ENCODE measurements around the gene DEGS2.

Gene DEGS2

DNA sequence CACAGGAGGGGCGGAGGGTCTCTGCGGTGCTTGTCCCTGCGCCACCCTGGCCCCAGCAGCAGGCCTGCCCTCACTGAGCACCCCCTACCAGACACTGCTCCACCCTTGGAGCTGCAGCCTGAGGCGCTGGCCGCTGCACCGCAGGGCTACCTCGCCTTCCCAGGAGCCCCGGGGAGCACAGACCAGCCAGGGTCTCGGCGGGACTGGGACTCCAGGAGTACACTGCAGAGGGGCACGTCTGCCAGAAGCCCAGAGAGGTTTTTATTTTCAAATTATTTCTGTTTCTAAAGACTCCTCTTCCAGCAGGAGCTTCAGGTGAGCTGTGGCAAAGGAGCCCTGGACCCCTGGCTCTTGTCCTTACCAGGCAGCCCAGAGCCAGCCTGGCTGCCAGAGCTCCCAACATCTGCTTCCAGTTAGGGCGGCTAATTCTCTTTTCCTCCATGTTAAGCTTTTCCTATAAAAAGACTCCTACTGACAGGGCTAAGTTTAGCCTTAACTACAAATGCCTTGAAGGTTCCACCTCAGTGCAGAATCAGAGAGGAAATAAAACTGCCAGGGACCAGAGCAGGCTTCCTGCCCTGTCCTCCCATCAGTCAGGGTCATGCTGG lies 26.4 kb downstream of the DEGS2 start:
- Histone ChIP-seq H3K4me3 (ENCODE audit: insufficient read depth, low read depth, low read length, poor library complexity, severe bottlenecking) (no peak overlapping the region), H3K27me3 (replicated peaks; ENCODE audit: control insufficient read depth, insufficient read depth, low read length, poor library complexity, severe bottlenecking) (no peaks in the 10 kb centered on the region), H3K27ac (ENCODE audit: insufficient read depth, low read length, poor library complexity, severe bottlenecking) (no peak overlapping the region), H3K36me3 (ENCODE audit: control insufficient read depth, insufficient read depth, low read length) (peaks cover 98% of the 10 kb centered on the region), H3K9me3 (ENCODE audit: control insufficient read depth, low read length) (no peaks in the 10 kb centered on the region), H3K4me1 (ENCODE audit: control insufficient read depth, insufficient read depth, low read length, poor library complexity, severe bottlenecking) (no peaks in the 10 kb centered on the region)
- no peak for DNase-seq

DNA sequence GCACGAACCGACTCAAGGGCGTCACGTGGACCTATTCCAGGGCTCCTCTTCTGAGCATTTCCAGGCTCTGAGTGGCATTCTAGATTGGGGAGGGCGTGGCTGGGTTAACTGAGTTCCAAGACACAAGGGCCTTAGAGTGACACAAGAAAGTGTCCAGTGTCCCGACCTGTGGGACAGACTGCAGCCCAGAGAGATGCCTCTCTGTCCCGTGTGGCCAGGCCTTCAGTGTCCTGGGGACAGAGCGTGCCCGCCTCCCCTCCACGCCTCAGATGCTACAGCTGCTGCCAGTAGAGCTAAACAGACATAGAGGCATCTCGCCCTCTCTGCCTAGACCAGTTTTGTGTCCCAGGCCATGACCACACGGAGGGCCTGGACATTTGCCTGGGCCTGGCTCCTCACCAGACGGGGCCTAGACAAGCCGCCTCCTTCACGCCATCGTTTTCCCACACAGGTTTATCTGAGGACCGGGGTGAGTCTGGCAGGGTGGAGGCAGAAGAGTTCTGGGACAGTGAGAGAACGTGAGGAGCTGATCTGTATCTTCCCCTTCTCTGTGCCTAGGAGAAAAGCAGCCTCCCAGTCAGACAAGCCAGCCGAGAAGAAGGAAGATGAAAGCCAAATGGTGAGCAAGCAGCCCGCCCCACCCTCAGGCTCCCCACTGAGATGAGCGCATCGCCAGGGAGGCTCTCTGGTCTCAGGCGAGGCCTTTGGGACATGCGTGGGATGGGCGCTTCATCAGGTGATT lies 27.1 kb downstream of the DEGS2 start:
- no peak for DNase-seq
- H3K4me1 ChIP-seq (ENCODE audit: control insufficient read depth, insufficient read depth, low read length, poor library complexity, severe bottlenecking) = no peaks in the 10 kb centered on the region
- H3K4me3 ChIP-seq (ENCODE audit: insufficient read depth, low read depth, low read length, poor library complexity, severe bottlenecking) = no peak overlapping the region
- H3K9me3 ChIP-seq (ENCODE audit: control insufficient read depth, low read length) = no peaks in the 10 kb centered on the region
- H3K36me3 ChIP-seq (ENCODE audit: control insufficient read depth, insufficient read depth, low read length) = peaks cover 98% of the 10 kb centered on the region
- H3K27ac ChIP-seq (ENCODE audit: insufficient read depth, low read length, poor library complexity, severe bottlenecking) = no peak overlapping the region
- H3K27me3 ChIP-seq (replicated peaks; ENCODE audit: control insufficient read depth, insufficient read depth, low read length, poor library complexity, severe bottlenecking) = no peaks in the 10 kb centered on the region

DNA sequence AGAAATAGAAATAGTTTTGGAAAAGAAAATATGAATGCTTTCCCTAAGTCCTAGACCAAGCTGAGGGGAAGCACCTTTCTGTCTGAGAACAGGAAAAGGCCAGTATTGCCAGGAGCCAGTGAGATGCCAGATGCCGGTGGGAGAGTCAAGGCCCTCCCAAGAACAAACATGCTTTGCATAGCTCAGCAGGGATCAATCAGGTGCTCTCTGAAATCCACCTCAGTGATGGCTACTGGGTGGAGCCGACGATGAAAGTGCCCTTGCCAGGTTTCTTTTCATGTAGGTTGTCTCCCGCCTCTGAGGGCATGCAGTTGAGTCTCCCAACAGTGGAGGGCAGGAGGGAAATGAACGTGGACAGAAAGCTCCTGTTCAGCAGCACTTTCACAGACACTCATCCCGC lies 28.3 kb downstream of the DEGS2 start:
- Histone ChIP-seq H3K36me3 (ENCODE audit: control insufficient read depth, insufficient read depth, low read length) (peaks cover 98% of the 10 kb centered on the region), H3K9me3 (ENCODE audit: control insufficient read depth, low read length) (no peaks in the 10 kb centered on the region)

DNA sequence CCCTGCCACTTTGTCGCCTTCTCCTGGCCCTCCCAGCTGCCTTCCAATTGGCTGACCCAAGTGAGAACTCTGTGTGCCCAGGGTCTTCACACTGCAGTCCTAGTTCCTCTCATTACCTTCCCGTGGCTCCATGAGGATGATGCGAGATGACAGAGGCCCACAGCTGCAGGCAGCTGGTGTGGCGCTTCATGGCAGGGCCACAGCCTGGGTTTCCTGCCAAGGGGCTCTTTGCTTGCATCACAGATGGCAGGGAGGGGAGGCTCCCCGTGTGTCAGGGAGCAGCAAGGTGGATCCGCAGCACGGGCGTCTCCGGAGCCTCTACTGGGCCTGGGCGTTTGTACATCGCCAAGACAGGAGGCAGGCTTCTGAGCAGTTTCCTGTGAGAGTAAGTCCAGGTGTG lies 28.9 kb downstream of the DEGS2 start:
- H3K36me3 ChIP-seq (ENCODE audit: control insufficient read depth, insufficient read depth, low read length) = peaks cover 98% of the 10 kb centered on the region
- DNase-seq = no peak
- H3K4me1 ChIP-seq (ENCODE audit: control insufficient read depth, insufficient read depth, low read length, poor library complexity, severe bottlenecking) = no peaks in the 10 kb centered on the region
- no peak overlapping the region for H3K4me3 ChIP-seq (ENCODE audit: insufficient read depth, low read depth, low read length, poor library complexity, severe bottlenecking)
- H3K9me3 ChIP-seq (ENCODE audit: control insufficient read depth, low read length) = no peaks in the 10 kb centered on the region
- no peak overlapping the region for H3K27ac ChIP-seq (ENCODE audit: insufficient read depth, low read length, poor library complexity, severe bottlenecking)
- H3K27me3 ChIP-seq (replicated peaks; ENCODE audit: control insufficient read depth, insufficient read depth, low read length, poor library complexity, severe bottlenecking) = no peaks in the 10 kb centered on the region

More for the DNA sequence above, 28.3 kb downstream of the DEGS2 start:
- H3K4me3 ChIP-seq (ENCODE audit: insufficient read depth, low read depth, low read length, poor library complexity, severe bottlenecking) = no peak overlapping the region
- H3K27me3 ChIP-seq (replicated peaks; ENCODE audit: control insufficient read depth, insufficient read depth, low read length, poor library complexity, severe bottlenecking) = no peaks in the 10 kb centered on the region
- no peak for DNase-seq
- no peaks in the 10 kb centered on the region for H3K4me1 ChIP-seq (ENCODE audit: control insufficient read depth, insufficient read depth, low read length, poor library complexity, severe bottlenecking)
- peak overlapping the region; percentile 21 for H3K27ac ChIP-seq (ENCODE audit: insufficient read depth, low read length, poor library complexity, severe bottlenecking)

DNA sequence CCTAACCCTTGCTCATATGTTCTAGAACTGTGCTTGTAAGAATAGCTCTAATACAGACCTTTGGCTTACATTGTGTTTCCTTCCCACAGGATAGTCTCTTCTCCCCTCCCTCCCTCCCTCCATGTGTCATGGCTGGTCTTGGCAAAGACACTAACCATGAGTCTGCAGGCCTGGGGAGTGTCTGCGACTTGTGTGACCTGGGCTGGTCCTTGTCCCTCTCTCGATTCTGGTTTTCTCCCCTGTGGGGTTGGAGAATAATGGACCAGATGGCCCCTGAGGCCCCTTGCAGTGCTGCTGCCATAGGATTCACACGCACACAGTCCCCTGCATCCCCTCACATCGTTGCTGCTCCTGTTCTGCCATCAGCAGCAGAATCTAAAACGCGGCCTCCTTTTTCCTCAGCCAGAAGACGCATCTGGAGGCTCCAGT lies 30.3 kb downstream of the DEGS2 start:
- no peaks in the 10 kb centered on the region for H3K9me3 ChIP-seq (ENCODE audit: control insufficient read depth, low read length)
- no peak for DNase-seq
- peaks cover 98% of the 10 kb centered on the region for H3K36me3 ChIP-seq (ENCODE audit: control insufficient read depth, insufficient read depth, low read length)
- no peak overlapping the region for H3K4me3 ChIP-seq (ENCODE audit: insufficient read depth, low read depth, low read length, poor library complexity, severe bottlenecking)
- peak overlapping the region; percentile 13 for H3K27ac ChIP-seq (ENCODE audit: insufficient read depth, low read length, poor library complexity, severe bottlenecking)
- no peaks in the 10 kb centered on the region for H3K27me3 ChIP-seq (replicated peaks; ENCODE audit: control insufficient read depth, insufficient read depth, low read length, poor library complexity, severe bottlenecking)
- no peaks in the 10 kb centered on the region for H3K4me1 ChIP-seq (ENCODE audit: control insufficient read depth, insufficient read depth, low read length, poor library complexity, severe bottlenecking)

DNA sequence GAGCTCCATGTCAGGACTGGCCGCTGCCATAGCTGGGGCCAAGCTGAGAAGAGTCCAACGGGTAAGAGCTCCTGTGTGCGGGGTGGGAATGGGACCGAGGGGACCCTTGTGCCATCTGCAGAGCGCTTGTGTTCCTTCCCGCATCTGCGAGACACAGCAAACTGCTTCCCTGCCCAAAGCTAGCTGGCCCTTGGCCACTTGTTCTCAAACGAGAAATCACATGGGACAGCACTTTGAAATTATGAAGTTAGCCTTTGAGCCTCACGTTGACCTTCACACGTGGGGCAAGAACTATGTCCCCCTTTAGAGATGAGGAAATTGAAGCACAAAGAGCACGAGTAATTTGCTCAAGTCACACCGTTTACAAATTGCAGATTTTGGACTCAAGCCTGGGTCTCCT lies 30.8 kb downstream of the DEGS2 start:
- Histone ChIP-seq H3K27ac (ENCODE audit: insufficient read depth, low read length, poor library complexity, severe bottlenecking) (peak overlapping the region; percentile 13), H3K4me3 (ENCODE audit: insufficient read depth, low read depth, low read length, poor library complexity, severe bottlenecking) (no peak overlapping the region), H3K36me3 (ENCODE audit: control insufficient read depth, insufficient read depth, low read length) (peaks cover 98% of the 10 kb centered on the region), H3K27me3 (replicated peaks; ENCODE audit: control insufficient read depth, insufficient read depth, low read length, poor library complexity, severe bottlenecking) (no peaks in the 10 kb centered on the region), H3K9me3 (ENCODE audit: control insufficient read depth, low read length) (no peaks in the 10 kb centered on the region), H3K4me1 (ENCODE audit: control insufficient read depth, insufficient read depth, low read length, poor library complexity, severe bottlenecking) (no peaks in the 10 kb centered on the region)
- DNase-seq = no peak

DNA sequence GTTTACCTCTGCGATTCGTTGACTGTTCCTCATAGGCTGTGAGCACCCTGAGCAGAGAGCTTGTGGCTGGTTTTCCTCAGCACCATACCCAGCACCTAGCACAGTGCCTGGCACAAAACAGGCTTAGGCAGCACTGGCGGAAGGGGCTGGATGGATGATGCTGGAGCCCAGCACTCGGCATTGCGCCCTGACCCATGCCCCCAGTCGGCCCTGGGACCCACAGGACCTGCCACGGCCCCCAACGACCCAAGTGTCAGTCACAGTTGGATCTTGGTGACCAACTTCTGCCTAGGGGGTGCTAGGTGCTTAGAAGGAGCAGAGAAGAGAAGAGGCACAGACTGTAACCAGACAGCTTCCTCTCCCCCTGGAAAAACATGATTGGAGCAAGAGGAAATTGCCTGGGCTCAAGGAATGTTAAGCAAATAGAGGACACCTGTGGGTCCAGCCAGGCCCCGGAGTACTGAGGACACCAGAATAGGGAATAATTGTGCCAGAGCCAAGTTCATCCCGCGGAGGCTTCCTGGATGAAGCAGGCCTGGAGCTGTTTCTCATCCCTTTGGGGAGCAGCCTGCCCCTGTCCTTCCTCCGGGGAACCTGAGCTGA lies 31.5 kb downstream of the DEGS2 start:
- H3K36me3 ChIP-seq (ENCODE audit: control insufficient read depth, insufficient read depth, low read length) = peaks cover 98% of the 10 kb centered on the region
- H3K27me3 ChIP-seq (replicated peaks; ENCODE audit: control insufficient read depth, insufficient read depth, low read length, poor library complexity, severe bottlenecking) = no peaks in the 10 kb centered on the region
- no peaks in the 10 kb centered on the region for H3K4me1 ChIP-seq (ENCODE audit: control insufficient read depth, insufficient read depth, low read length, poor library complexity, severe bottlenecking)
- H3K27ac ChIP-seq (ENCODE audit: insufficient read depth, low read length, poor library complexity, severe bottlenecking) = no peak overlapping the region
- DNase-seq = no peak
- no peaks in the 10 kb centered on the region for H3K9me3 ChIP-seq (ENCODE audit: control insufficient read depth, low read length)
- no peak overlapping the region for H3K4me3 ChIP-seq (ENCODE audit: insufficient read depth, low read depth, low read length, poor library complexity, severe bottlenecking)

DNA sequence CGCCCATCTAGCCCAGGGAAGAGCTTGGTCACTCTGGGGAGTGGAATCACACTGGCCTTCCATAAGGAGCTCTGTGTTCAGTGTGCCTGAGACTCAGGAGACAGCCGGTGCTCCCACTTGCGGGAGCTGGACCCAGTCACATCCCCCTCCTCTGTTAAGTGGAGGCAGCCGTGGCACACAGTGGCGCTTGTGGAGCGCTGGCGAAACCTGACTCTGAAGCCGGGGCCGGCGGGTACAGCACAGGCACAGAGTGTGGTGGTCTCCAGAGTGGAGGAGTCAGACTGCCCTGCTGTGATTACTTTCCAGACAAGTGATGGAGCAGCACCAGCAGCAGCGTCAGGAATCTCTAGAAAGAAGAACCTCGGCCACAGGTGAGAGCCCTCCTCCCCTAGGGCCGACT lies 33.0 kb downstream of the DEGS2 start:
- H3K27me3 ChIP-seq (replicated peaks; ENCODE audit: control insufficient read depth, insufficient read depth, low read length, poor library complexity, severe bottlenecking) = no peaks in the 10 kb centered on the region
- H3K36me3 ChIP-seq (ENCODE audit: control insufficient read depth, insufficient read depth, low read length) = peaks cover 98% of the 10 kb centered on the region

DNA sequence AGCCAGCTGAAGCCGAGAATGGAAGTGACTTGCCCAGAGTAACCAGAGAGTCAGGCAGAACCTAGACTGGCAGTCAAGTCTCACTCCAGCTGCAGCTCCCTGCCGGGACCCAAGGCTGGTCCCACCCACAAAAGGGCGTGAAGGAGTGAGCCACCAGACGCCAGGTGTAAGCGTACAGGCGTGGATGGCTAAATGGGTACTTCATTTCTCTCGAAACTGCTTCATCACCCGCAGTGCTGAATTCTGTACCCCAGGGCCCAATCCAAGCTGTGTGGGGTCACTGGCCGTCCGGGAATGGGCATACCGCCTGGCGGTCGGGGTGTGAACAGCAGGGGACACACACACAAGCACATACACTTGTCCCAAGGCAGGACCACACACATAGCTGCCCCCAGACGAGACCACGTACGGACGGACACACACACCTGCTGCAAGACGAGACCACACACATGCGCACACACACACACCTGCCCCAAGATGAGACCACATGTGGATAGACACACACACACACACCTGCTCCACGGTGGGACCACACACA lies 34.8 kb downstream of the DEGS2 start:
- Histone ChIP-seq H3K4me1 (ENCODE audit: control insufficient read depth, insufficient read depth, low read length, poor library complexity, severe bottlenecking) (no peaks in the 10 kb centered on the region), H3K27me3 (replicated peaks; ENCODE audit: control insufficient read depth, insufficient read depth, low read length, poor library complexity, severe bottlenecking) (no peaks in the 10 kb centered on the region), H3K27ac (ENCODE audit: insufficient read depth, low read length, poor library complexity, severe bottlenecking) (no peak overlapping the region), H3K4me3 (ENCODE audit: insufficient read depth, low read depth, low read length, poor library complexity, severe bottlenecking) (no peak overlapping the region), H3K9me3 (ENCODE audit: control insufficient read depth, low read length) (no peaks in the 10 kb centered on the region), H3K36me3 (ENCODE audit: control insufficient read depth, insufficient read depth, low read length) (peaks cover 98% of the 10 kb centered on the region)
- DNase-seq = no peak

More for the DNA sequence above, 33.0 kb downstream of the DEGS2 start:
- Histone ChIP-seq H3K4me3 (ENCODE audit: insufficient read depth, low read depth, low read length, poor library complexity, severe bottlenecking) (no peak overlapping the region), H3K4me1 (ENCODE audit: control insufficient read depth, insufficient read depth, low read length, poor library complexity, severe bottlenecking) (no peaks in the 10 kb centered on the region), H3K9me3 (ENCODE audit: control insufficient read depth, low read length) (no peaks in the 10 kb centered on the region), H3K27ac (ENCODE audit: insufficient read depth, low read length, poor library complexity, severe bottlenecking) (no peak overlapping the region)
- DNase-seq = no peak

DNA sequence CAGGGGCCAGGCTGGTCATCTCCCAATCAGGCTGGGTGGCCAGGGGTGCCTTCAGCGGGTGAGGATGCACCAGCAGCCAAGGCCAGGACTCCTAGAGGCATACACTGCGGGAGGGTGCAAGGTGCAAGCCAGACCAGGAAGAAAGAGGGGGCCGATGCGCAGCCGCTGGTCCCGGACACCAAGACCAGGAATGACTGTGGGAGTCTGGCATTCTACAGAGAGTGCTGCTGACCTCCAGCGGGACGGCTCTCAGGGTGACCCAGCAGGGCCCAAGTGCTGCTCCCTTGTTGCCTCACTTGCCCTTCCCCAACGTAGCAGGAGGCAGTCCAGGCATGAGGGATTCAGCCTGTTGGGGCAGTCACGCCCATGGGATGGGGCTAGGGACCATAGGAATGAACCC lies 35.8 kb downstream of the DEGS2 start:
- Histone ChIP-seq H3K9me3 (ENCODE audit: control insufficient read depth, low read length) (no peaks in the 10 kb centered on the region), H3K27ac (ENCODE audit: insufficient read depth, low read length, poor library complexity, severe bottlenecking) (no peak overlapping the region), H3K36me3 (ENCODE audit: control insufficient read depth, insufficient read depth, low read length) (peaks cover 98% of the 10 kb centered on the region), H3K27me3 (replicated peaks; ENCODE audit: control insufficient read depth, insufficient read depth, low read length, poor library complexity, severe bottlenecking) (no peaks in the 10 kb centered on the region), H3K4me3 (ENCODE audit: insufficient read depth, low read depth, low read length, poor library complexity, severe bottlenecking) (no peak overlapping the region), H3K4me1 (ENCODE audit: control insufficient read depth, insufficient read depth, low read length, poor library complexity, severe bottlenecking) (no peaks in the 10 kb centered on the region)
- DNase-seq = no peak

Data from effector memory CD4-positive, alpha-beta T cell (primary cell).